Endodermal cell (in vitro differentiated cells): ENCODE results near the gene ADORA2A. TPM values are rescaled to one million over a fixed set of nuclear protein-coding genes. Genes with fewer than 3 reads are reported as not detected.

Experiments used
- DNase-seq: peaks from one replicate; pipeline ENCODE4 v3.0.0-alpha.2; 2017
- H3K27ac ChIP-seq: 2 replicates; pipeline ENCODE4 v1.5.1; 2013; ENCODE audit warnings: mild to moderate bottlenecking, low read depth, low read length, moderate library complexity
- H3K27me3 ChIP-seq: 2 replicates; pipeline ENCODE4 v1.6.1; 2013; ENCODE audit warnings: mild to moderate bottlenecking, low read length, moderate library complexity; ENCODE audit not compliant: insufficient read depth, control insufficient read depth, poor library complexity, severe bottlenecking
- H3K36me3 ChIP-seq: 2 replicates; pipeline ENCODE4 v1.7.0; 2013; ENCODE audit warnings: mild to moderate bottlenecking, low read length, moderate library complexity; ENCODE audit not compliant: control insufficient read depth, insufficient read depth
- H3K4me1 ChIP-seq: one replicate; pipeline ENCODE4 v1.7.0; 2013; ENCODE audit warnings: low read length; ENCODE audit not compliant: control insufficient read depth, insufficient read depth
- H3K4me3 ChIP-seq: 2 replicates; pipeline ENCODE4 v1.5.1; 2013; ENCODE audit warnings: mild to moderate bottlenecking, low read length, moderate library complexity
- H3K9ac ChIP-seq: 2 replicates; pipeline ENCODE4 v1.6.1; 2013; ENCODE audit warnings: mild to moderate bottlenecking, low read length, moderate library complexity; ENCODE audit not compliant: poor library complexity, severe bottlenecking; ENCODE audit errors: extremely low read depth
- H3K9me3 ChIP-seq: 2 replicates; pipeline ENCODE4 v1.6.1; 2013; ENCODE audit warnings: mild to moderate bottlenecking, low read length, moderate library complexity; ENCODE audit not compliant: control insufficient read depth
- H3K27ac Mint-ChIP-seq: 2 replicates; pipeline ENCODE4 v1.8.0; 2020; ENCODE audit warnings: mixed read lengths
- H3K27me3 Mint-ChIP-seq: 2 replicates; pipeline ENCODE4 v1.8.0; 2021; ENCODE audit warnings: mild to moderate bottlenecking, mixed read lengths; ENCODE audit not compliant: insufficient read depth
- H3K36me3 Mint-ChIP-seq: 2 replicates; pipeline ENCODE4 v1.8.0; 2020; ENCODE audit warnings: low read depth, mixed read lengths
- H3K4me1 Mint-ChIP-seq: 2 replicates; pipeline ENCODE4 v1.8.0; 2020; ENCODE audit warnings: mixed read lengths
- H3K4me3 Mint-ChIP-seq: 2 replicates; pipeline ENCODE4 v1.8.0; 2020; ENCODE audit warnings: mild to moderate bottlenecking, moderate library complexity, mixed read lengths
- H3K9me3 Mint-ChIP-seq: 2 replicates; pipeline ENCODE4 v1.8.0; 2020; ENCODE audit warnings: mild to moderate bottlenecking, mixed read lengths
- WGBS, 2 experiments: methylation state at CpG; one replicate each; pipeline versions ENCODE4 v1.1.5 to v1.1.7; 2013; ENCODE audit warnings: missing lambda C conversion rate in 2 of 2, mixed read lengths in 1 of 2; ENCODE audit not compliant: insufficient coverage in 1 of 2, insufficient read length in 1 of 2; 5-methylcytosine and 5-hydroxymethylcytosine counted together
- total RNA-seq, 2 donors: library from RNA; stranded (reverse); fragmentation: NEBNext Ultra II Directional in 1 of 2; extraction: Animal tissue kit (Norgen Biotek cat#: 25700) in 1 of 2; gene quantifications; 2 replicates in 1 of 2; 3 replicates in 1 of 2; pipeline ENCODE4 v1.2.1, GENCODE V29; 2021
- TF ChIP-seq, protein P1 (sequence below): fragments of 200-600 bp; sonication (generic); conservative IDR thresholded peaks from 2 replicates; pipeline ENCODE4 v1.5.0; 2021; ENCODE audit warnings: antibody characterized with exemption, mild to moderate bottlenecking

The ADORA2A gene
- total RNA-seq, 2 donors from 2014 or later = 4.1 to 4.7 TPM

DNA sequence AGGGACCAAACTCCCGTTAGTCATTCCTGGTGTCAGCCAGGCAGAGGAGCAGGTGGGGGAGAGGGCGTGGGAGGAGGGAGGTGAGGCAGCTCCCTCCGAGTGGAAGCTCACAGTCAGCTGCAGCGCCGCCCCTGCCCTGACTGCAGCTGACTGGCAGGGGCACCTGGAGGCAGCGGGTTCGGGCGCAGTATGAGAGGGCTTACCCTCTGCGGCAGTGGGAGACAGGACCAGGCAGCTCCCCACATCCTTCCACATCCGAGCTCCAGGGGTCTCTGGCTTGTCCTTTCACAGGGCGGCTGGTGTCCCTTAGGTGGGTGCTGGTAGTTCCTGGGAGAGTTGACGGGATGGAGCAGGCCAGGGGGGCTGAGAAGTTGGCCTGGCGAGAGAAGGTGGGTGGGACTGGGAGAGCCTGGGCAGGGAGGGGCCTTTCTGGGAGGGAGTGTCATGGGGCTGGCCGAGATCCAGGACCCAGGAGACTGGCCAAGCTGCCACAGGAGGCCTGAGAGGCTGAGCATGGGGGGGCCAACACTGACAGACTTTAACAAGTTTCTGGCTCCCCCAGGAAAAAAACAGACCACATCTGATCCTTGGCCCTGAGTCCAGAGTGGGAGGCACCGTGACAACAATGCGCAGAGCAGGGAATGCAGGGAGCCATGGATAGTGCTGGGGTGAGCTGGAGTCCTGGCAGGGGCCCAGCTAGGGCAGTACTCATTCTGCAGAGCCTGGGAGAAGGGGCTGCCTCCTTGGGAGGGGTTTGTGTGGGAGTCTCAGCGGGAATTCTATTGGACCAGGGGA lies 4.9 kb downstream of the ADORA2A start:
- Histone ChIP-seq H3K4me3 (no peak overlapping the region), H3K27me3 (no peaks in the 10 kb centered on the region), H3K4me1 (no peaks in the 10 kb centered on the region), H3K36me3 (no peaks in the 10 kb centered on the region), H3K27ac (no peak overlapping the region), H3K9me3 (no peaks in the 10 kb centered on the region), H3K9ac (no peak overlapping the region)
- no peaks in the 10 kb centered on the region for H3K27me3 Mint-ChIP-seq
- H3K27ac Mint-ChIP-seq = no peak overlapping the region
- 93% methylated on average over 5 to 17 of the region's 17 CpGs for WGBS, 2 experiments
- H3K4me3 Mint-ChIP-seq = no peak overlapping the region
- no peaks in the 10 kb centered on the region for H3K4me1 Mint-ChIP-seq
- no peak for DNase-seq
- H3K9me3 Mint-ChIP-seq = no peaks in the 10 kb centered on the region
- TF ChIP-seq, protein P1, sequence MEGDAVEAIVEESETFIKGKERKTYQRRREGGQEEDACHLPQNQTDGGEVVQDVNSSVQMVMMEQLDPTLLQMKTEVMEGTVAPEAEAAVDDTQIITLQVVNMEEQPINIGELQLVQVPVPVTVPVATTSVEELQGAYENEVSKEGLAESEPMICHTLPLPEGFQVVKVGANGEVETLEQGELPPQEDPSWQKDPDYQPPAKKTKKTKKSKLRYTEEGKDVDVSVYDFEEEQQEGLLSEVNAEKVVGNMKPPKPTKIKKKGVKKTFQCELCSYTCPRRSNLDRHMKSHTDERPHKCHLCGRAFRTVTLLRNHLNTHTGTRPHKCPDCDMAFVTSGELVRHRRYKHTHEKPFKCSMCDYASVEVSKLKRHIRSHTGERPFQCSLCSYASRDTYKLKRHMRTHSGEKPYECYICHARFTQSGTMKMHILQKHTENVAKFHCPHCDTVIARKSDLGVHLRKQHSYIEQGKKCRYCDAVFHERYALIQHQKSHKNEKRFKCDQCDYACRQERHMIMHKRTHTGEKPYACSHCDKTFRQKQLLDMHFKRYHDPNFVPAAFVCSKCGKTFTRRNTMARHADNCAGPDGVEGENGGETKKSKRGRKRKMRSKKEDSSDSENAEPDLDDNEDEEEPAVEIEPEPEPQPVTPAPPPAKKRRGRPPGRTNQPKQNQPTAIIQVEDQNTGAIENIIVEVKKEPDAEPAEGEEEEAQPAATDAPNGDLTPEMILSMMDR = peak; percentile 3
- H3K36me3 Mint-ChIP-seq = no peaks in the 10 kb centered on the region

DNA sequence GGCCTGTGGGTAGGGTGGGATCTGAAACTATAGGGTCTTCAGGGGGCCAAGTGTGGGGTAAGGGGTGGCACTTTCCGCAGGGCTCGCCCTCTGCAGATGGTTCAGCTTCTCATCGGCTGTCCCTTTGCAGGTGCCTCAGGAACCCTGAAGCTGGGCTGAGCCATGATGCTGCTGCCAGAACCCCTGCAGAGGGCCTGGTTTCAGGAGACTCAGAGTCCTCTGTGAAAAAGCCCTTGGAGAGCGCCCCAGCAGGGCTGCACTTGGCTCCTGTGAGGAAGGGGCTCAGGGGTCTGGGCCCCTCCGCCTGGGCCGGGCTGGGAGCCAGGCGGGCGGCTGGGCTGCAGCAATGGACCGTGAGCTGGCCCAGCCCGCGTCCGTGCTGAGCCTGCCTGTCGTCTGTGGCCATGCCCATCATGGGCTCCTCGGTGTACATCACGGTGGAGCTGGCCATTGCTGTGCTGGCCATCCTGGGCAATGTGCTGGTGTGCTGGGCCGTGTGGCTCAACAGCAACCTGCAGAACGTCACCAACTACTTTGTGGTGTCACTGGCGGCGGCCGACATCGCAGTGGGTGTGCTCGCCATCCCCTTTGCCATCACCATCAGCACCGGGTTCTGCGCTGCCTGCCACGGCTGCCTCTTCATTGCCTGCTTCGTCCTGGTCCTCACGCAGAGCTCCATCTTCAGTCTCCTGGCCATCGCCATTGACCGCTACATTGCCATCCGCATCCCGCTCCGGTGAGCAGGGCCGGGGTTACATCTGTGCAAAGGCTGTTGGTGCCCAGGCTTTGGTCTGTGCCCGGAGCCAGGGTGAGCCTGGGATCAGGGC lies 5.8 kb downstream of the ADORA2A start:
- no peak overlapping the region for H3K9ac ChIP-seq

DNA sequence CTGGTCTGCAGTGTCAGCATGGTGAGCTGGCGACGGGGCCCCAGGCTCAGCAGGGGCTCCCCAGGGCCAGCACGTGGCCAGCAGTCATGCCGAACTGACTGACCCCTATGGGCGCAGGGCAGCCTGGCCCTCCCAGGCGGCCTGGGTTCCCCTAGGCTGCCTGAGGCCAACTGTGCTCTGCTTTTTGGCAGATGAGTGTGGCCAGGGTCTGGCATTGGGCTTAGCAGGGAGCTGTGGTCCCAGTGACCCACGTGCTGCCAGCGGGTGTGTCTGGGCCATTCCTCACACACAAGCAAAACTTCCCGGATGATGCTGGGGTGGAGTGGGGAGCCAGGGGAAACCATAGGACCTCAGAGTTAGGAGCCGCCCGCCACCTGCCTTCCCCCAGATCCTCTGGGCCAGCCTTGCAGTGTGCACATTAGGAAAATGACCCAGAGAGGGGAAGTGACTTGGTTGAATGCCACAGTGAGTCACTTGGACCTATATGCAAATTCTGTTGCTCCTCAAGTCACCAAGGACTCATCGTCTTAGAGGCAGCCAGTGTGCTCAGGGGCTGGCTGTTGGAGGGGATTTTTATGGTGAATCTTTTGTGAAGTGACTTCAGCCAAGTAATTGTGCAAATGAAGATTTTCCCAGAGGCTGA lies 6.5 kb downstream of the ADORA2A start:
- Mint-ChIP-seq H3K27me3 (no peaks in the 10 kb centered on the region), H3K4me1 (no peaks in the 10 kb centered on the region), H3K4me3 (no peak overlapping the region), H3K9me3 (no peaks in the 10 kb centered on the region), H3K36me3 (no peaks in the 10 kb centered on the region), H3K27ac (no peak overlapping the region)
- TF ChIP-seq, protein P1 = no peak
- WGBS, 2 experiments = 85 to 87% methylated on average over 6 to 12 of the region's 12 CpGs
- Histone ChIP-seq H3K4me1 (no peaks in the 10 kb centered on the region), H3K27ac (no peak overlapping the region), H3K9me3 (no peaks in the 10 kb centered on the region), H3K36me3 (no peaks in the 10 kb centered on the region), H3K4me3 (no peak overlapping the region), H3K9ac (no peak overlapping the region), H3K27me3 (no peaks in the 10 kb centered on the region)
- DNase-seq = peak; percentile 30

More for the DNA sequence above, 5.8 kb downstream of the ADORA2A start:
- Mint-ChIP-seq H3K27ac (no peak overlapping the region), H3K4me1 (no peaks in the 10 kb centered on the region), H3K27me3 (no peaks in the 10 kb centered on the region), H3K4me3 (no peak overlapping the region), H3K36me3 (no peaks in the 10 kb centered on the region), H3K9me3 (no peaks in the 10 kb centered on the region)
- no peak overlapping the region for H3K27ac ChIP-seq
- H3K9me3 ChIP-seq = no peaks in the 10 kb centered on the region
- H3K27me3 ChIP-seq = no peaks in the 10 kb centered on the region
- TF ChIP-seq, protein P1 = no peak
- no peaks in the 10 kb centered on the region for H3K36me3 ChIP-seq
- no peak overlapping the region for H3K4me3 ChIP-seq
- no peak for DNase-seq
- WGBS, 2 experiments = 94 to 96% methylated on average over 31 to 34 of the region's 34 CpGs
- no peaks in the 10 kb centered on the region for H3K4me1 ChIP-seq
